Esophagus squamous epithelium (tissue), 5 donors: ENCODE measurements around the gene OBI1. TPM values are rescaled to one million over a fixed set of nuclear protein-coding genes. Genes with fewer than 3 reads are reported as not detected.

Experiments used
- DNase-seq: peaks from one replicate; lab custom pipeline; 2025; lab: John Stamatoyannopoulos, UW
- H3K27ac ChIP-seq, 4 donors: fragments of 200-600 bp; sonication (generic); one replicate each; pipeline ENCODE4 v1.5.1; 2016 to 2019; ENCODE audit warnings: mild to moderate bottlenecking in 1 of 4
- H3K27me3 ChIP-seq, 4 donors: fragments of 200-600 bp; sonication (generic); 1 replicate in 3 of 4; 2 replicates in 1 of 4; pipeline versions ENCODE4 v1.5.1 to v1.6.0; 2017 to 2021; ENCODE audit warnings: antibody characterized with exemption in 1 of 4
- H3K36me3 ChIP-seq, 3 donors: fragments of 200-600 bp; sonication (generic); one replicate each; pipeline ENCODE4 v1.5.1; 2016 to 2019
- H3K4me1 ChIP-seq, 3 donors: fragments of 200-600 bp; sonication (generic); one replicate each; pipeline ENCODE4 v1.5.1; 2017 to 2019
- H3K4me3 ChIP-seq, 4 donors: fragments of 200-600 bp; sonication (generic); 1 replicate in 3 of 4; 2 replicates in 1 of 4; pipeline ENCODE4 v1.5.1; 2016 to 2019; ENCODE audit warnings: mild to moderate bottlenecking in 2 of 4, moderate library complexity in 1 of 4
- H3K9me3 ChIP-seq, 3 donors: fragments of 200-600 bp; sonication (generic); one replicate each; pipeline ENCODE4 v1.5.1; 2016 to 2019
- CTCF ChIP-seq, 6 experiments: fragments of 450-650 bp in 4 of 6; fragments of 200-600 bp in 2 of 6; sonication (generic) in 2 of 6; IDR thresholded peaks; one replicate each; pipeline ENCODE4 v1.5.1; 2016 to 2019; ENCODE audit warnings: antibody characterized with exemption in 6 of 6, mild to moderate bottlenecking in 4 of 6, moderate library complexity in 4 of 6
- POLR2A ChIP-seq, 4 donors: fragments of 450-650 bp; IDR thresholded peaks; one replicate each; pipeline ENCODE4 v1.6.1; 2017; ENCODE audit warnings: antibody characterized with exemption in 4 of 4, mild to moderate bottlenecking in 4 of 4, moderate library complexity in 3 of 4
- WGBS, 2 donors: methylation state at CpG; one replicate each; pipeline ENCODE4 v1.1.5; 2018; 5-methylcytosine and 5-hydroxymethylcytosine counted together
- intact Hi-C: fragments of 100-400 bp; cut with DNase I; formaldehyde crosslinking; loops from one replicate; pipeline ENCODE4 v1.15.0; 2022
- total RNA-seq, 4 donors: library from RNA; depleted of rRNA; stranded (reverse); fragments of >200 nt; gene quantifications; one replicate each; pipeline ENCODE4 v1.1.0, GENCODE V29; 2016
- donor health status: DM: yes; HTN: yes; CAD: no.

The OBI1 gene
- total RNA-seq, 4 donors from 2014 or later = 3.4 to 9.3 (median 7.0) TPM

GRCh38 chr13:78680576-78681350 lies 21.8 kb upstream of the OBI1 start:
- 23 to 32% methylated on average over 6 of the region's 6 CpGs for WGBS, 2 donors
- H3K27ac ChIP-seq = no peak overlapping the region
- DNase-seq = no peak
- TF ChIP-seq POLR2A (IDR thresholded peaks at IDR 0.05) (no peak), CTCF (IDR thresholded peaks at IDR 0.05) (no peak)
- no peaks in the 10 kb centered on the region for H3K4me1 ChIP-seq
- no peaks in the 10 kb centered on the region for H3K9me3 ChIP-seq
- H3K36me3 ChIP-seq = no peaks in the 10 kb centered on the region
- H3K4me3 ChIP-seq = no peak overlapping the region
- peaks cover 0 to 11% (median 0%) of the 10 kb centered on the region in 4 donors for H3K27me3 ChIP-seq
- intact Hi-C loops = no loop called here

GRCh38 chr13:78680115-78680561 lies 21.2 kb upstream of the OBI1 start:
- H3K9me3 ChIP-seq = no peaks in the 10 kb centered on the region
- WGBS, 2 donors = 63 to 73% methylated on average over 5 to 8 of the region's 8 CpGs
- no peaks in the 10 kb centered on the region for H3K36me3 ChIP-seq
- H3K4me3 ChIP-seq = no peak overlapping the region
- H3K4me1 ChIP-seq = no peaks in the 10 kb centered on the region
- TF ChIP-seq POLR2A (IDR thresholded peaks at IDR 0.05) = no peak
- TF ChIP-seq CTCF (IDR thresholded peaks at IDR 0.05) = no peak
- H3K27me3 ChIP-seq = peaks cover 0 to 11% (median 0%) of the 10 kb centered on the region in 4 donors
- no peak overlapping the region for H3K27ac ChIP-seq
- intact Hi-C loops = no loop called here
- no peak for DNase-seq

- H3K36me3 ChIP-seq = no peaks in the 10 kb centered on the region
- intact Hi-C loops = no loop called here
- no peaks in the 10 kb centered on the region for H3K9me3 ChIP-seq
- no peak overlapping the region for H3K4me3 ChIP-seq
- no peaks in the 10 kb centered on the region for H3K4me1 ChIP-seq
- WGBS, 2 donors = 30 to 75% methylated on average over 1 of the region's 1 CpG
- H3K27me3 ChIP-seq = peaks cover 0 to 16% (median 0%) of the 10 kb centered on the region in 4 donors
- H3K27ac ChIP-seq = no peak overlapping the region
- DNase-seq = no peak
- TF ChIP-seq POLR2A (IDR thresholded peaks at IDR 0.05) (no peak), CTCF (IDR thresholded peaks at IDR 0.05) (no peak)
These were observed 20.4 kb upstream of the OBI1 start for GRCh38 chr13:78679329-78679728.

GRCh38 chr13:78675112-78675511 lies 16.2 kb upstream of the OBI1 start:
- H3K4me3 ChIP-seq = no peak overlapping the region
- no peaks in the 10 kb centered on the region for H3K9me3 ChIP-seq
- no peaks in the 10 kb centered on the region for H3K4me1 ChIP-seq
- no peak for DNase-seq
- intact Hi-C loops = no loop called here
- H3K27me3 ChIP-seq = peaks cover 0 to 28% (median 0%) of the 10 kb centered on the region in 4 donors
- no peak overlapping the region for H3K27ac ChIP-seq
- no peaks in the 10 kb centered on the region for H3K36me3 ChIP-seq
- TF ChIP-seq POLR2A (IDR thresholded peaks at IDR 0.05) = no peak
- no peak for TF ChIP-seq CTCF (IDR thresholded peaks at IDR 0.05)
- WGBS, 2 donors = 53 to 60% methylated on average over 3 of the region's 3 CpGs

GRCh38 chr13:78674638-78675037 lies 15.7 kb upstream of the OBI1 start:
- Histone ChIP-seq H3K27me3 (peaks cover 0 to 30% (median 0%) of the 10 kb centered on the region in 4 donors), H3K27ac (no peak overlapping the region), H3K9me3 (no peaks in the 10 kb centered on the region), H3K4me1 (no peaks in the 10 kb centered on the region), H3K4me3 (no peak overlapping the region), H3K36me3 (no peaks in the 10 kb centered on the region)
- no peak for DNase-seq
- WGBS, 2 donors = 40 to 47% methylated on average over 1 of the region's 1 CpG
- intact Hi-C loops = no loop called here
- TF ChIP-seq POLR2A (IDR thresholded peaks at IDR 0.05) = no peak
- no peak for TF ChIP-seq CTCF (IDR thresholded peaks at IDR 0.05)
